HG03442 (cell line): ENCODE measurements around the gene ZNF420.
"Not testable (repeated sequence)": the region's sequence is repeated elsewhere in the genome, so short reads cannot be mapped to it uniquely, and the experiment has no call there.

Source experiments
- ATAC-seq: cut with Tn5 transposase; IDR thresholded peaks from one replicate; pipeline ENCODE4 v1.9.1; 2021; ENCODE audit warnings: mild to moderate bottlenecking, moderate library complexity; ENCODE audit not compliant: unreplicated experiment

Gene ZNF420

GRCh38 chr19:37077934-37078716 lies at the start of gene ZNF420:
Gene ZNF420, plus strand, starts transcription at chr19:37078433. Its CDS starts 10,686 bp downstream, at chr19:37089119.
- peak; percentile 95 for ATAC-seq

GRCh38 chr19:37045140-37045539 lies 33.1 kb upstream of the ZNF420 start:
- no peak for ATAC-seq

GRCh38 chr19:37055330-37055729 lies 22.9 kb upstream of the ZNF420 start:
- ATAC-seq: no peak

GRCh38 chr19:37056776-37057175 lies 21.5 kb upstream of the ZNF420 start:
- ATAC-seq: no peak

GRCh38 chr19:37059142-37059541 lies 19.1 kb upstream of the ZNF420 start:
- no peak for ATAC-seq

- ATAC-seq: not testable (repeated sequence)
Measured at GRCh38 chr19:37064886-37065285, 13.3 kb upstream of the ZNF420 start.

GRCh38 chr19:37074111-37074510 lies 4.1 kb upstream of the ZNF420 start:
- ATAC-seq: no peak

GRCh38 chr19:37074819-37075362 lies 3.3 kb upstream of the ZNF420 start:
- ATAC-seq: no peak

GRCh38 chr19:37076524-37076923 lies 1.7 kb upstream of the ZNF420 start:
- ATAC-seq: not testable (repeated sequence)

GRCh38 chr19:37077501-37077933 lies 716 bp upstream of the ZNF420 start:
- no peak for ATAC-seq

- ATAC-seq: no peak
Measured at GRCh38 chr19:37078717-37079032, 442 bp downstream of the ZNF420 start.

- ATAC-seq: no peak
Measured at GRCh38 chr19:37079238-37079637, 1.0 kb downstream of the ZNF420 start.

GRCh38 chr19:37082307-37082706 lies 4.1 kb downstream of the ZNF420 start:
- ATAC-seq: no peak

- ATAC-seq: no peak
Measured at GRCh38 chr19:37087110-37087509, 8.9 kb downstream of the ZNF420 start.

GRCh38 chr19:37095859-37096258 lies 17.6 kb downstream of the ZNF420 start:
- ATAC-seq: no peak

GRCh38 chr19:37098570-37098969 lies 20.3 kb downstream of the ZNF420 start:
- no peak for ATAC-seq

GRCh38 chr19:37104135-37104534 lies 25.9 kb downstream of the ZNF420 start:
- not testable (repeated sequence) for ATAC-seq

GRCh38 chr19:37111753-37112152 lies 33.5 kb downstream of the ZNF420 start:
- not testable (repeated sequence) for ATAC-seq

GRCh38 chr19:37114001-37114400 lies 35.8 kb downstream of the ZNF420 start:
- no peak for ATAC-seq

GRCh38 chr19:37122093-37122492 lies 43.9 kb downstream of the ZNF420 start:
- not testable (repeated sequence) for ATAC-seq

- ATAC-seq: no peak
Measured at GRCh38 chr19:37127999-37128820, 50.0 kb downstream of the ZNF420 start.

- ATAC-seq: no peak
Measured at GRCh38 chr19:37128821-37129177, 50.6 kb downstream of the ZNF420 start.
